HG02973 (cell line): ENCODE data around the gene NTSR1.

Experiments used
- ATAC-seq: cut with Tn5 transposase; IDR thresholded peaks from one replicate; pipeline ENCODE4 v1.9.1; 2021; ENCODE audit warnings: moderate library complexity; ENCODE audit not compliant: unreplicated experiment

Gene NTSR1

GRCh38 chr20:62811720-62812119 lies 103.1 kb downstream of the NTSR1 start:
- no peak for ATAC-seq
